Measurements from ENCODE around the gene SLAMF9. TPM values are rescaled to one million over a fixed set of nuclear protein-coding genes. Genes with fewer than 3 reads are reported as not detected.
"Not testable (repeated sequence)": the region's sequence is repeated elsewhere in the genome, so short reads cannot be mapped to it uniquely, and the experiment has no call there.

The SLAMF9 gene
- total RNA-seq, 2 donors from 2014 or later: not detected

DNA sequence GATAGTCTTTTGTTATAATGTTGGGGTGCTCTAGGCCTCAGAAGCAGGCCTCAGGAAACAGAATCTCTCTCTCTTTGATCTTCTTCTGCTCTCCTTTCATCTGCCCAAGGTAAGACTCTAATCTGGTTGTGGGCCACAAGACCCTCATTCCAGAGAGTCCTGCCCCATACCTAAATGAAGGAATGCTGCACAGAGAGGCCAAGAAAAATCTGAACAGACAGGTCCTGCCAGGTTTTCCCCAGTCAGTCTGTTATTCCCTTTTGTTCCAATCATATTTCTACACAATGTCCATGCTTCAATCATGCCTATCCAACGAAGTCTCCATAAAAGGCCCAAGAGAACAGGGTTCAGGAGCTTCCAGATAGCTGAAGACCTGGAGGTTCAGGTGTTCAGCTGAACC lies 47.1 kb downstream of the SLAMF9 start:
- Mint-ChIP-seq H3K4me3 (no peak overlapping the region), H3K27me3 (no peaks in the 10 kb centered on the region), H3K4me1 (peaks cover 30% of the 10 kb centered on the region), H3K36me3 (ENCODE audit: low read depth) (peaks cover 5% of the 10 kb centered on the region), H3K27ac (peak overlapping the region; percentile 9), H3K9me3 (no peaks in the 10 kb centered on the region)
- ATAC-seq (replicated peaks): no peak

DNA sequence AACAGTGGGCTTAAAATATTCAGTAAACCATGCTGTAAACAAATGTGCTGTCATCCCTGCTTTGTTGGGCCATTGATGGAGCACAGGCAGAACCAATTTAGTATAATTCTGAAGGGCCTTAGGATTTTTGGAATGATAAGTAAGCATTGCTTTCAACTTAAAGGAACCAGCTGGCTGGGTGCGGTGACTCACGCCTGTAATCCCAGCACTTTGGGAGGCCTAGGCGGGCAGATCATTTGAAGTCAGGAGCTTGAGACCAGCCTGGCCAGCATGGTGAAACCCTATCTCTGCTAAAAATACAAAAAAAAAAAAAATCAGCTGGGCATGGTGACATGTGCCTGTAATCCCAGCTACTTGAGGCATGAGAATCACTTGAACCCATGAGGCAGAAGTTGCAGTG lies 50.0 kb downstream of the SLAMF9 start:
- not testable (repeated sequence) for H3K27me3 Mint-ChIP-seq; H3K4me3 Mint-ChIP-seq; H3K36me3 Mint-ChIP-seq (ENCODE audit: low read depth); H3K9me3 Mint-ChIP-seq; ATAC-seq (replicated peaks); H3K4me1 Mint-ChIP-seq; H3K27ac Mint-ChIP-seq

- no peaks in the 10 kb centered on the region for H3K9me3 Mint-ChIP-seq
- no peak for ATAC-seq (replicated peaks)
- H3K27ac Mint-ChIP-seq: no peak overlapping the region
- no peaks in the 10 kb centered on the region for H3K36me3 Mint-ChIP-seq (ENCODE audit: low read depth)
- no peak overlapping the region for H3K4me3 Mint-ChIP-seq
- H3K4me1 Mint-ChIP-seq: peaks cover 4% of the 10 kb centered on the region
- H3K27me3 Mint-ChIP-seq: no peaks in the 10 kb centered on the region
Observed at GRCh38 chr1:159902541-159902940, 51.5 kb downstream of the SLAMF9 start.

Other genes with a start within 250 kb of the SLAMF9 start
- gene CRP, start 239.6 kb downstream of the SLAMF9 start, total RNA-seq: not detected
- 10 to 100 TPM; 17.7 to 26.5 TPM for gene DUSP23, start 173.3 kb downstream of the SLAMF9 start, total RNA-seq
- gene FCRL6, start 151.9 kb downstream of the SLAMF9 start, total RNA-seq: not detected
- gene SLAMF8, start 127.4 kb downstream of the SLAMF9 start, total RNA-seq: 1 to 10 TPM in 1 of 2 donors, under 1 TPM in 1; 0.30 to 1.2 TPM
- under 1 TPM in 1 of 2 donors, not detected in 1; 0.26 TPM for gene VSIG8, start 91.6 kb downstream of the SLAMF9 start, total RNA-seq
- 1 to 10 TPM in 1 of 2 donors, under 1 TPM in 1; 0.78 to 3.6 TPM for gene CFAP45, start 54.1 kb downstream of the SLAMF9 start, total RNA-seq
- 100 to 1,000 TPM; 457 to 593 TPM for gene TAGLN2, start 28.7 kb downstream of the SLAMF9 start, total RNA-seq
- not detected for gene IGSF9, start 8.6 kb downstream of the SLAMF9 start, total RNA-seq
- 1 to 10 TPM; 3.5 to 4.2 TPM for gene PIGM, start 77.8 kb upstream of the SLAMF9 start, total RNA-seq
- gene KCNJ10, start 115.9 kb upstream of the SLAMF9 start, total RNA-seq: not detected
- under 1 TPM in 1 of 2 donors, not detected in 1; 0.13 TPM for gene KCNJ9, start 127.3 kb upstream of the SLAMF9 start, total RNA-seq
- 10 to 100 TPM; 23.8 to 30.8 TPM for gene IGSF8, start 144.4 kb upstream of the SLAMF9 start, total RNA-seq
- not detected for gene ATP1A2, start 161.5 kb upstream of the SLAMF9 start, total RNA-seq
- gene ATP1A4, start 197.4 kb upstream of the SLAMF9 start, total RNA-seq: under 1 TPM in 1 of 2 donors, not detected in 1; 0.48 TPM
- not detected for gene CASQ1, start 236.3 kb upstream of the SLAMF9 start, total RNA-seq